Activated CD8-positive, alpha-beta T cell treated with anti-CD3 and anti-CD28 coated beads for 36 hours (primary cell): Measurements from ENCODE around the gene WDR18. TPM values are rescaled to one million over a fixed set of nuclear protein-coding genes. Genes with fewer than 3 reads are reported as not detected.

ENCODE experiments used
- ATAC-seq: fragments of 200-7000 bp; cut with Tn5 transposase; one replicate; pipeline ENCODE4 v1.10.0; 2021; ENCODE audit warnings: mild to moderate bottlenecking, moderate library complexity
- CTCF ChIA-PET: fragments of 350-600 bp; sonication (Branson Sonifier 250); formaldehyde crosslinking; loops from one replicate; lab custom pipeline; 2021; ENCODE audit warnings: antibody characterized with exemption; lab: Charles Lee
- POLR2A ChIA-PET: fragments of 350-600 bp; sonication (Branson Sonifier 250); formaldehyde crosslinking; loops from one replicate; lab custom pipeline; 2021; ENCODE audit warnings: antibody characterized with exemption; lab: Charles Lee
- DNase-seq: peaks from one replicate; pipeline ENCODE4 v3.0.0-alpha.2; 2020
- H3K27ac Mint-ChIP-seq: one replicate; pipeline ENCODE4 v1.8.0; 2021; ENCODE audit warnings: mild to moderate bottlenecking, mixed read lengths
- H3K27me3 Mint-ChIP-seq: one replicate; pipeline ENCODE4 v1.8.0; 2021; ENCODE audit warnings: mixed read lengths
- H3K36me3 Mint-ChIP-seq: one replicate; pipeline ENCODE4 v1.8.0; 2021; ENCODE audit warnings: low read depth, mixed read lengths
- H3K4me1 Mint-ChIP-seq: one replicate; pipeline ENCODE4 v1.8.0; 2021; ENCODE audit warnings: low read depth, mixed read lengths
- H3K4me3 Mint-ChIP-seq: one replicate; pipeline ENCODE4 v1.8.0; 2021; ENCODE audit warnings: mild to moderate bottlenecking, moderate library complexity, mixed read lengths
- H3K9me3 Mint-ChIP-seq: one replicate; pipeline ENCODE4 v1.8.0; 2021; ENCODE audit warnings: mixed read lengths
- CTCF ChIP-seq: fragments of 200-600 bp; IDR thresholded peaks from one replicate; pipeline ENCODE4 v1.8.0; 2022; ENCODE audit warnings: antibody characterized with exemption, mild to moderate bottlenecking
- intact Hi-C: fragments of 100-400 bp; cut with micrococcal nuclease; formaldehyde crosslinking; loops from one replicate; pipeline ENCODE4 v1.10.0; 2022
- total RNA-seq, 2 experiments: library from RNA; stranded (reverse); gene quantifications; one replicate each; pipeline ENCODE4 v1.2.3, GENCODE V29; 2021

Gene WDR18
- total RNA-seq, 2 experiments from 2014 or later = 75.3 to 78.1 TPM

GRCh38 chr19:964761-965694, 19.1 kb upstream of the WDR18 start:
- intact Hi-C loops = no loop called here
- POLR2A ChIA-PET = interaction anchor here (1.1 to 1.5 kb wide), 2 partner anchors 19 to 27 kb away, joined by 3 read pairs; partner anchors contain the start of gene WDR18
- no peak overlapping the region for H3K27ac Mint-ChIP-seq
- DNase-seq = no peak
- ATAC-seq = no peak
- CTCF ChIA-PET = interaction anchor here (2.3 kb wide), 1 partner anchor 42 kb away, joined by 7 read pairs; no protein-coding TSS in a partner anchor
- TF ChIP-seq CTCF = no peak
- no peaks in the 10 kb centered on the region for H3K27me3 Mint-ChIP-seq
- no peaks in the 10 kb centered on the region for H3K4me1 Mint-ChIP-seq
- H3K9me3 Mint-ChIP-seq = no peaks in the 10 kb centered on the region
- H3K36me3 Mint-ChIP-seq = peaks cover 14% of the 10 kb centered on the region
- H3K4me3 Mint-ChIP-seq = no peak overlapping the region

- ChIA-PET POLR2A (interaction anchor here (1.0 kb wide), 1 partner anchor 18 kb away, joined by 6 read pairs; no protein-coding TSS in a partner anchor), CTCF (interaction anchor here (2.3 kb wide), 1 partner anchor 44 kb away, joined by 7 read pairs; no protein-coding TSS in a partner anchor)
- H3K36me3 Mint-ChIP-seq = peaks cover 22% of the 10 kb centered on the region
These were observed 17.6 kb upstream of the WDR18 start for GRCh38 chr19:966485-967088.

GRCh38 chr19:970695-971094, 13.4 kb upstream of the WDR18 start:
- Mint-ChIP-seq H3K4me3 (no peak overlapping the region), H3K36me3 (peaks cover 24% of the 10 kb centered on the region), H3K4me1 (no peaks in the 10 kb centered on the region), H3K27ac (no peak overlapping the region), H3K27me3 (no peaks in the 10 kb centered on the region), H3K9me3 (peaks cover 9% of the 10 kb centered on the region)
- intact Hi-C loops = no loop called here
- DNase-seq = peak; percentile 31
- POLR2A ChIA-PET = no interaction called here
- CTCF ChIA-PET = interaction anchor here (0.8 to 2.1 kb wide), 7 partner anchors 12 to 107 kb away, joined by 3 to 8 read pairs (median 3); partner anchors contain the start of gene WDR18
- TF ChIP-seq CTCF = peak; percentile 89
- no peak for ATAC-seq

More at GRCh38 chr19:966485-967088, 17.6 kb upstream of the WDR18 start:
- no peak overlapping the region for H3K4me3 Mint-ChIP-seq
- ATAC-seq = no peak
- DNase-seq = no peak
- peaks cover 6% of the 10 kb centered on the region for H3K9me3 Mint-ChIP-seq
- no peak for TF ChIP-seq CTCF
- intact Hi-C loops = no loop called here
- H3K27ac Mint-ChIP-seq = no peak overlapping the region
- H3K4me1 Mint-ChIP-seq = no peaks in the 10 kb centered on the region
- H3K27me3 Mint-ChIP-seq = no peaks in the 10 kb centered on the region

GRCh38 chr19:971795-972194, 12.3 kb upstream of the WDR18 start:
- ChIA-PET POLR2A (no interaction called here), CTCF (interaction anchor here (1.0 to 2.1 kb wide), 3 partner anchors 24 to 108 kb away, joined by 3 to 8 read pairs (median 3); no protein-coding TSS in a partner anchor)
- Mint-ChIP-seq H3K9me3 (peaks cover 9% of the 10 kb centered on the region), H3K4me1 (no peaks in the 10 kb centered on the region), H3K27me3 (no peaks in the 10 kb centered on the region), H3K4me3 (no peak overlapping the region), H3K36me3 (peaks cover 20% of the 10 kb centered on the region), H3K27ac (no peak overlapping the region)
- intact Hi-C loops = no loop called here
- ATAC-seq = no peak
- DNase-seq = no peak
- TF ChIP-seq CTCF = no peak
